Measurements from ENCODE around the gene TCL1A.
"Not testable (repeated sequence)": the region's sequence is repeated elsewhere in the genome, so short reads cannot be mapped to it uniquely, and the experiment has no call there.

TCL1A gene

DNA sequence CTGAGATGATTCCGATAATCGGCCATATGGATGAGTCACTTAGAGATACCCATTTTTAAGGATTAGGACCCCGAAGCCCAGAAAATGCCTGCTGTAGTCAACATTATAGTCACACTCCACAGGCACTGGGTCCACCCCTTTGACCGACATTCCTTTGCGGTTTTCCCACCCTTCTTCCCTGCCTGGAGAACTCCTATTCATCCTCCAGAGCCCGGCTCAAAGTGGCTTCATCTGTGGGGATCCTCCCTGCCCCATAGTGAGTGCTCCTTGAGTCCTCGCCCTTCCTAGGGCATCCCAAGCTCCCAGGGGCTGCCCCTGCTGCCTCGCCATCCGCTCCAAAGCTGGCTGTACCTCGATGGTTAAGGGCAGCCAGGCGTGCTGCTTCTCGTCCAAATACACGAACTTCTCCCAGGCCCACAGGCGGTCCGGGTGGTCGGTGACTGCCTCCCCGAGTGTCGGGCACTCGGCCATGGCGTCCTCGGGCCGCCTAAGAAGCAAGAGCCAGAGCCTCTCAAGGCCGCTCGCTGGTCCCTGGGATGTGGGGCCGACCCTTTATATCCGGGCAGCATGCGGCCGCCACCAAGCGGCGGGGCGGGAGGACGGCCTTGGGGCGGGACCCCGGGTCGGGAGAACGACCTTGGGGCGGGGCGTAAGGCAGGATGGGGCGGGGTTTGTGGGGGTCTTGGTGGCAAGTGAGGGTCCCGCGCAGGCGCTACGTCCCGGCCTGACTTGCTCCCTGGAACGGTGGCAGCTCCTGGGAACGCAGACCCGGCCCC lies at the start of gene TCL1A:
TSS of gene TCL1A (minus strand) at position 530 of the 776 bp plus-strand sequence. CDS start at position 471, 59 bp downstream.
- DNase-seq (ENCODE audit: low read depth in 4 of 4, low spot score in 1 of 4), result no peak

- not testable (repeated sequence) for DNase-seq (ENCODE audit: low read depth in 4 of 4, low spot score in 1 of 4)
Measured at GRCh38 chr14:95763032-95763431, 49.1 kb upstream of the TCL1A start.

- no peak for DNase-seq (ENCODE audit: low read depth in 4 of 4, low spot score in 1 of 4)
Measured at GRCh38 chr14:95761436-95761835, 47.5 kb upstream of the TCL1A start.

DNA sequence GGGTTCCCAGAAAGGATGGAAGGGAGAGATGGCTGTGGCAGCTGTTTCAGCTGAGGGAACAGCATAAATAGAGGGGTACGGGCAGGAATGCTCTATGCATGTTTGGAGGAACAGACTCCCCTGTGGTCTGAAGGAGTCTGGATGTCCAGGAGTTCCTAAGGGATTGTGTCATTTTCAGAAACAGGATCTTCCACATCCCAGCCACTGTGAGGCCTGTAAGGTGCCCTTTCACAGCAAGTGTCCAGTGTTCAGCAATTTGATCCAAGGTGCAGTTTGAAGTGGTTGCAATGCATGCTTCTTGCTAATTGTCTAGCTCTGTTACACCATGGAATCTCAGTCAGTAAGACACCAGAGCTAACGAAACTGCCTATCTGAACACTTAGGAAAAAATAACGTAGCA lies 46.7 kb upstream of the TCL1A start:
- no peak for DNase-seq (ENCODE audit: low read depth in 4 of 4, low spot score in 1 of 4)

- no peak for DNase-seq (ENCODE audit: low read depth in 4 of 4, low spot score in 1 of 4)
Measured at GRCh38 chr14:95759941-95760340, 46.0 kb upstream of the TCL1A start.

DNA sequence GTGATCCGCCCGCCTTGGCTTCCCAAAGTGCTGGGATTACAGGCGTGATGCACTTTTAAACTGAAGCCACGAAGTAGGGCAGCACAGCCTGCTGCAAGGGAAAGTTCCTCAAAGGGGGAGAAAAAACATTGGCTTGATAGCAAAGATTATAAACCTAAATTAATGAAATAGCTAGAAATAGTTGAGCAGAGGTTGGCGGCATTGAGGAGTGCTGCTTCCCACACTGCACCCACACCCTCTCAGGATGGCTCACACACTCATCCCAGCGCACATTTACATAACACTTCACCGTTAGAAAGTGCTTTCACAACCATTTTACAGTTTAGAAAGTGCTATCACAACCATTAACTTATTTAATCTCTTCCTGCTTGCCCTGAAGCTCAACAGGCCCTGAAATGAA lies 44.4 kb upstream of the TCL1A start:
- no peak for DNase-seq (ENCODE audit: low read depth in 4 of 4, low spot score in 1 of 4)

GRCh38 chr14:95756751-95757150 lies 42.8 kb upstream of the TCL1A start:
- no peak for DNase-seq (ENCODE audit: low read depth in 4 of 4, low spot score in 1 of 4)

DNA sequence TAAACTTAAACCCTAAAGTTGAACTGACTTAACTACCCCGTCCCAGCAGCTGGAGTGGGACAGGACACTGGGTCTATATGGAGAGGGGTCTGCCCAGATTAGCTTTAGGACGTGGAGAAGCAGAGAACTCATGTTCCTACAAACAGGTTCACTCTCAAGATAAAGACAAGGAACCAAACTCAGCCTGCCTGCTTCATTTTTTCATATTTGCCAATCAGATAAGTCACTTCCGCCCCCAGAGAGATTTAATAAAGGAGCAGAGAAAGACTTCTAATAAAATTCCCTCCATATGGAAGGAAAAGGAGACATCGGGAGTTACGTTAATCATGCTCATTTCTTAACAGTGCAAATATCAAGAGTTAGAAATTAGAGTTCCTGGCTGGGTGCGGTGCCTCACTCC lies 42.2 kb upstream of the TCL1A start:
- no peak for DNase-seq (ENCODE audit: low read depth in 4 of 4, low spot score in 1 of 4)

- DNase-seq (ENCODE audit: low read depth in 4 of 4, low spot score in 1 of 4), result no peak
Measured at GRCh38 chr14:95741781-95742180, 27.9 kb upstream of the TCL1A start.

DNA sequence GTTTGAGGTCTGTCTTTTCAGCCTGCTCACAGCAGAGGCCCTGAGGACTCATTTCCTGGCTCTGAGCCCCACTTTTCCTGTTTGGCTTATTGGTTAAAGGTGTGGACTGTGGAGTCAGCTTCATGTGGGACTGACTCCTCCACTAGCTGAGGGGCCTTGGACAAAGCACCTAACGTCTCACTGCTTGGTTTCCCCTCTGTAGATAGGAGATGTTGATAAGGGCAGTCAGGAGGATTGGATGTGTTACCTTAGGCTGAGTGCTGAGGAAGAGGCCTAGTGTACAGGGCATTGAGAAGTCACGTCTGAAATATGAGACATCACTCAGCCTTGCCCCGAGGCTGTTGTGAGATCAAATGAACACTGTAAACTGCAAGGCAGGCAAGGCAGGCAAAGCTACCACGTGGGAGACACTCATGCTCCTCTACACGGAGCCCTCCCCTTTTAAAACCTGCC lies 27.1 kb upstream of the TCL1A start:
- DNase-seq (ENCODE audit: low read depth in 4 of 4, low spot score in 1 of 4), result no peak

DNA sequence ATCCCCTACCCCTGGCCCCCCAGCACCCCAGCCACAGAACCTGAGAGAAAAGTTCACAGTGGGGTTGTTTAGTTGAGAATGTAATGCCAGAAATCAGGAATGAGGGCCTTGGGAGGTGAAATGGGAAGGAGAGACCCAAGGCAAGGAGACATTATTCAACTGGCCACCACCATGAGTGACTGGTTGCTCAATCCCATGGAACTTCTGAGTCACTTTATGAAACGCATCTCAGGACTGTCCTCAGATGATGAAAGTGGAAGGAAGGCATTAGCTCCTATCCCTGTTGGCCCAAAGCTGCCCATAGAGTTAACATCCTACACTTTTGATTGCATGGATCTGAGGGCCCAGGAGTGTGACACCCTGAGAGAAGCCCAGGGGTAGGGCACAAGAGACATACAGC lies 25.4 kb upstream of the TCL1A start:
- no peak for DNase-seq (ENCODE audit: low read depth in 4 of 4, low spot score in 1 of 4)

DNA sequence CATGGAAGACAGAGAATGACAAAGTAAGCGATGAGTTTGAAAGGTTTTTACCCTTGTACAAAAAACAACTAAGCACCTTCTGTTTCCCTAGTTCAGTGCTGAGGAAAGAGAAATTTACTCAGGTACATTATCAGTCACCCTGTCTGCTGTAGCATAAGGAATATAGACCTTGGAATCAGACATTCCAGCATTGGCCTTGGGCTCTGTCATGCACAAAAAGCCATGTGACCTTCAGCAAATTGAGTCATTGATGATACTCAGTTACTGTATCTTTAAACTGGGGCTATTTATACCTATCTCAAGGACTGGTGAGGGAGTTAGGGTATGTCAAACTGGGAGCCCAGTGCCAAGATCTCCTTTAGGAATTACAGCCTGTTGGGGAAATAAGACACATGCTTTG lies 19.3 kb upstream of the TCL1A start:
- DNase-seq (ENCODE audit: low read depth in 4 of 4, low spot score in 1 of 4), result no peak

DNA sequence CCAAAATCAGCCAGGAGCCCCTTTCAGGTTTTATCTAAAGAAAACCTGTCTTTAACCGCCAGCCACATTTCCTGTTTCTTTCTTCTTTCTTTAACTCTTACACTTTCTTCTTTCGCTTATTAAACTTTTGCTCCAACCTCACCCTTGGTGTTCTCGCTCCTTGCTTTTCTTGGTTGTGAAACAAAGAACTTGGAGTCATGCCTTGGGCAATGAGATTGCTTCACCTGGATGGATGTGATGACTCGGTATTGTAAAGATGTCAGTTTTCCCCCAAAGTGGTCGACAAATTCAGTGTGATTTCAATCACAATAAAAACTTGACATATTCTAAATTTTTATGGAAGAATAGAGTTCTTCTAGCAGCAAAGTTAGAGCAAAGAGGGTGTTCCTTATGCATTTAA lies 16.2 kb upstream of the TCL1A start:
- no peak for DNase-seq (ENCODE audit: low read depth in 4 of 4, low spot score in 1 of 4)

DNA sequence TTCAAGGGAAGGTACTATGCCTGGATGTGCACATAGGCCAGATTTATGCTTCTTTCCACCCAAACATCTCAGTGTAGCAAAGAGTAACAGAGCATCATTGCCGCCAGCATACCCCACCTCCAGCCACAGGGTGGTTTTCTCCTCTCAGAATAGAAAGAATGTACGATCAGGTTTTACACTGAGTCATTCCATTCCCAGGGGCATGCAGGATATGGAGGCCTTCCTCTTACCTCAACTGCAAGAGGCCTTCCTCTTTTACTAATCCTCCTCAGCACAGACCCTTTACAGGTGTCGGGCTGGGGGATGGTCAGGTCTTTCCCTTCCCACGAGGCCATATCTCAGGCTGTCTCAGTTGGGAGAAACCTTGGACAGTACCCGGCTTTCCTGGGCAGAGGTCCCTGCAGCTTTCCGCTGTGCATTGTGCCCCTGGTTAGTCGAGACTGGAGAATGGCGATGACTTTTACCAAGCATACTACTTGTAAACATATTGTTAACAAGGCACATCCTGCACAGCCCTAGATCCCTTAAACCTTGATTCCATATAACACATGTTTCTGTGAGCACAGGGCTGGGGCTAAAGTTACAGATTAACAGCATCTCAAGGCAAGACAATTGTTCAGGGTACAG lies 15.6 kb upstream of the TCL1A start:
- DNase-seq (ENCODE audit: low read depth in 4 of 4, low spot score in 1 of 4), result not testable (repeated sequence)

- DNase-seq (ENCODE audit: low read depth in 4 of 4, low spot score in 1 of 4), result no peak
Measured at GRCh38 chr14:95727056-95727700, 13.3 kb upstream of the TCL1A start.

DNA sequence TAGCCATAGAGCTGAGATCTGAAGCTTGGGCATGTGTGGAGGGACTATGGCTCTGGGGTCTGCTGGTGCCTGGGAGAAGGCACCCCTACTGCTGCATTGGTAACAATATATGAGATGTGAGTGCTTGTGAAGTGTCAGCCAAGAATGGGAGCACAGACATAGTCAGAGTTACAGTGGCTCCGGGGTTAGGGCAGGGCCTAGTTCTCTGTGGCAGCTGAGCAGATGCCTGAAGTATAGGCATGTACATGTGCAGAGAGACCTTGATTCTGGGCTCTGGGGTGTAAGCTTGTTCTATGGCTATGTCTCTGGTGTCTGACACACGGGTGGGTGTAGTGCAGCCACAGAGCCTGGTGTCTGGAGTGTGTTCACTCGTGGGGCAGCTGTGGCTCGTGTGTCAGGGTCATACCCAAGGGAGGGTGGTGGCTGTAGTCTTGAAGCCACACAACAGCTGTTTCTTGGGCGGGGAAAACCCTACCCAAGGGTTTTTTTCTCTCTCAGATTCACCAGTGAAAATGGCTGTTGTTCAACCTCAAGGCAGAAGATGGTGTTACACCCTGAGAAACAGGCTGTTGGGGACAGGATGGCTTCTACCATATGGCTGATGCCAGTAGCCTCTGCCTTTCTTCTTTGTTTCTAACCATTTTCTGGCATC lies 11.9 kb upstream of the TCL1A start:
- DNase-seq (ENCODE audit: low read depth in 4 of 4, low spot score in 1 of 4), result no peak

DNA sequence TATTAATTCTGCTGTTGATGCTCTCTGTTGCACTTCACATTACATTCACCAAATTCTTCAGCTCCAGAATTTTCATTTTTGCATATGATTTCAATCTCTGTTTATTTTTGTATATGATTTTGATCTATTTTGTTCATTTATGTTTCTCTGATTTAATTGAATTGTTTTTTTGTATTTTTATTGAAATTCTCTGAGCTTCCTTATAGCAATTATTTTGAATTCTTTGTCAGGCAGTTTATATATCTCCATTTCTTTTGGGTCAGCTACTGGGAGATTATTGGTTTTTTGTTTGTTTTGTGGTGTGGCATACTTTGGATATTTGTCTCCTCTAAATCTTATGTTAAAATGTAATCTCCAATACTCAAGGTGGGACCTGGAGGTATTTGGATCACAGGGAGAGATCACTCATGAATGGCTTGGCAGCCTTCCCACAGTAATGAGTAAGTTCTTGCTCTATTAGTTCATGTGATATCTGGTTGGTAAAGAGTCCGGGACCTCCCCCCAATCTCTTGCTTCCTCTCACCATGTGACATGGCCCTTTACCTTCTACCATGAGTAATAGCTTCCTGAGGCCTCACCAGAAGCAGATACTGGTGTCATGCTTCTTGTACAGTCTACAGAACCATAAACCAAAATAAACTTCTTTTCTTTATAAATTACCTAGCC lies 8.7 kb upstream of the TCL1A start:
- DNase-seq (ENCODE audit: low read depth in 4 of 4, low spot score in 1 of 4), result no peak

GRCh38 chr14:95712398-95712797 lies 1.5 kb downstream of the TCL1A start:
- no peak for DNase-seq (ENCODE audit: low read depth in 4 of 4, low spot score in 1 of 4)

DNA sequence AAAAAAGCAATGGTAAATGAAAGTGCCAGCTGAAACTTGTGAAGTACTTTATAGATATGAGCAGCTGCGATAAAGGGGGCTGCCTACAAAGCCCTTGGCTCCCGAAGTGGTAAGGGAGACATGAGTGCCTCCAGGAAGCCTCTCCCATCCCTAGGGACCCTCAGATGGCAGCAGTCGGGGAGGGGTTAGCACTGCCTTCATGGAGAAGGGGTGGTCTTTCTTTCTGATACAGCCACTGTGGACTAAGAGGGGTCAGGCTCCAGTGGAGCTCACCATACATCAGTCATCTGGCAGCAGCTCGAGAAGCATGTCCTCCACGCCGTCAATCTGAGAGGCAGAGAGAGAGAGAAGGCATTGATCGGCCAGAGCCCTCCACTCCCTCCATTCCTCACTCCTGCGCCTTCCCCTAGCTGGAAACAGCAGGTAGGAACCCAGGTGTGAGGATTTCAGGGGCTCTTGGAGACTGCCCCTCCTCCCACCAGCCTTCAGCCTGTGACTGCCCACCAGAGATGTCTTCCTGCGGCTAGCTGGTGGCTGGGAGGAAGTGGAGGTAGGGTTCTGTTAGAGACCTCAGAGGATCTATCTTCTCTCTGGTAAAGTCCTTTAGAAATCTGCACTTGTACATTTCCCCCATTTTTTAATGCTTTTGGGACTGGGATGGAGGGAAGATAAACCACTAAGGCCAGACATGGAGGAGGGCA lies 2.3 kb downstream of the TCL1A start:
- no peak for DNase-seq (ENCODE audit: low read depth in 4 of 4, low spot score in 1 of 4)

- DNase-seq (ENCODE audit: low read depth in 4 of 4, low spot score in 1 of 4), result no peak
Measured at GRCh38 chr14:95710106-95710505, 3.8 kb downstream of the TCL1A start.

GRCh38 chr14:95707327-95707726 lies 6.6 kb downstream of the TCL1A start:
- no peak for DNase-seq (ENCODE audit: low read depth in 4 of 4, low spot score in 1 of 4)
